ENCODE results near the gene FOXN3. TPM values are rescaled to one million over a fixed set of nuclear protein-coding genes. Genes with fewer than 3 reads are reported as not detected.

FOXN3 gene
- total RNA-seq, 4 donors from 2014 or later: 118 to 211 (median 167) TPM

- intact Hi-C loops (cut with DNase I; ENCODE audit: low total_unique reads): no loop called here
Observed at GRCh38 chr14:89379891-89380820, 36.9 kb downstream of the FOXN3 start.

GRCh38 chr14:89379006-89379405 is 38.0 kb downstream of the FOXN3 start:
- WGBS, 2 donors: 72 to 81% methylated on average over 9 of the region's 9 CpGs

More at GRCh38 chr14:89379891-89380820, 36.9 kb downstream of the FOXN3 start:
- H3K4me3 ChIP-seq (ENCODE audit: low read depth, poor library complexity, severe bottlenecking): no peak overlapping the region
- 91 to 94% methylated on average over 16 of the region's 16 CpGs for WGBS, 2 donors
- TF ChIP-seq CTCF (IDR thresholded peaks at IDR 0.05) (no peak), POLR2A (IDR thresholded peaks at IDR 0.05) (no peak)
- DNase-seq (ENCODE audit: low spot score in 2 of 2): peak in 1 of 2 donors; percentile 80

GRCh38 chr14:89378119-89378518 is 38.9 kb downstream of the FOXN3 start:
- peak in 1 of 2 donors; percentile 31 for DNase-seq (ENCODE audit: low spot score in 2 of 2)
- TF ChIP-seq POLR2A (IDR thresholded peaks at IDR 0.05): no peak
- TF ChIP-seq CTCF (IDR thresholded peaks at IDR 0.05): no peak
- no peak overlapping the region for H3K4me3 ChIP-seq (ENCODE audit: low read depth, poor library complexity, severe bottlenecking)
- WGBS, 2 donors: 50 to 53% methylated on average over 5 of the region's 5 CpGs
- intact Hi-C loops (cut with DNase I; ENCODE audit: low total_unique reads): no loop called here

More at GRCh38 chr14:89379006-89379405, 38.0 kb downstream of the FOXN3 start:
- DNase-seq (ENCODE audit: low spot score in 2 of 2): peak in 1 of 2 donors; percentile 71
- H3K4me3 ChIP-seq (ENCODE audit: low read depth, poor library complexity, severe bottlenecking): no peak overlapping the region
- TF ChIP-seq CTCF (IDR thresholded peaks at IDR 0.05) (no peak), POLR2A (IDR thresholded peaks at IDR 0.05) (no peak)
- intact Hi-C loops (cut with DNase I; ENCODE audit: low total_unique reads): no loop called here

- 89 to 93% methylated on average over 3 of the region's 3 CpGs for WGBS, 2 donors
- TF ChIP-seq CTCF (IDR thresholded peaks at IDR 0.05) (no peak), POLR2A (IDR thresholded peaks at IDR 0.05) (no peak)
- intact Hi-C loops (cut with DNase I; ENCODE audit: low total_unique reads): no loop called here
- no peak for DNase-seq (ENCODE audit: low spot score in 2 of 2)
- H3K4me3 ChIP-seq (ENCODE audit: low read depth, poor library complexity, severe bottlenecking): no peak overlapping the region
Observed at GRCh38 chr14:89377544-89377943, 39.5 kb downstream of the FOXN3 start.

- DNase-seq (ENCODE audit: low spot score in 2 of 2): no peak
- 85 to 89% methylated on average over 3 of the region's 3 CpGs for WGBS, 2 donors
- H3K4me3 ChIP-seq (ENCODE audit: low read depth, poor library complexity, severe bottlenecking): no peak overlapping the region
- intact Hi-C loops (cut with DNase I; ENCODE audit: low total_unique reads): no loop called here
- TF ChIP-seq CTCF (IDR thresholded peaks at IDR 0.05) (no peak), POLR2A (IDR thresholded peaks at IDR 0.05) (no peak)
Observed at GRCh38 chr14:89374908-89375307, 42.1 kb downstream of the FOXN3 start.

Data from lower leg skin (tissue), 4 donors.